ENCODE measurements around the gene MET. TPM values are rescaled to one million over a fixed set of nuclear protein-coding genes. Genes with fewer than 3 reads are reported as not detected.

MET gene
- polyA plus RNA-seq, 2 donors, result 1.2 to 2.1 TPM

- H3K9me3 ChIP-seq (ENCODE audit: control insufficient read depth in 2 of 2, insufficient read depth in 1 of 2, low read depth in 1 of 2, low read length in 1 of 2), result no peaks in the 10 kb centered on the region
- H3K27me3 ChIP-seq (ENCODE audit: control insufficient read depth in 1 of 2, insufficient read depth in 2 of 2, low read length in 2 of 2), result no peaks in the 10 kb centered on the region
- no peak overlapping the region for H3K4me3 ChIP-seq (ENCODE audit: low read depth in 1 of 2, low read length in 2 of 2)
- peaks cover 0 to 3% of the 10 kb centered on the region in 2 donors for H3K4me1 ChIP-seq (ENCODE audit: control insufficient read depth in 2 of 2, insufficient read depth in 2 of 2, low read length in 1 of 2)
- no peaks in the 10 kb centered on the region for H3K36me3 ChIP-seq (ENCODE audit: control insufficient read depth in 2 of 2, insufficient read depth in 2 of 2, low read length in 1 of 2)
- peak overlapping the region; percentile 1 to 49 for H3K27ac ChIP-seq (ENCODE audit: low read depth in 2 of 2, low read length in 1 of 2)
- WGBS, 2 donors, result 35 to 37% methylated on average over 5 of the region's 5 CpGs
Measured at GRCh38 chr7:116802746-116803152, 130.8 kb downstream of the MET start.

GRCh38 chr7:116804471-116804870 is 132.5 kb downstream of the MET start:
- no peaks in the 10 kb centered on the region for H3K9me3 ChIP-seq (ENCODE audit: control insufficient read depth in 2 of 2, insufficient read depth in 1 of 2, low read depth in 1 of 2, low read length in 1 of 2)
- H3K4me3 ChIP-seq (ENCODE audit: low read depth in 1 of 2, low read length in 2 of 2), result no peak overlapping the region
- H3K36me3 ChIP-seq (ENCODE audit: control insufficient read depth in 2 of 2, insufficient read depth in 2 of 2, low read length in 1 of 2), result no peaks in the 10 kb centered on the region
- no peaks in the 10 kb centered on the region for H3K27me3 ChIP-seq (ENCODE audit: control insufficient read depth in 1 of 2, insufficient read depth in 2 of 2, low read length in 2 of 2)
- no peaks in the 10 kb centered on the region for H3K4me1 ChIP-seq (ENCODE audit: control insufficient read depth in 2 of 2, insufficient read depth in 2 of 2, low read length in 1 of 2)
- WGBS, 2 donors, result 92 to 93% methylated on average over 3 of the region's 3 CpGs
- no peak overlapping the region for H3K27ac ChIP-seq (ENCODE audit: low read depth in 2 of 2, low read length in 1 of 2)

- Histone ChIP-seq H3K4me1 (ENCODE audit: control insufficient read depth in 2 of 2, insufficient read depth in 2 of 2, low read length in 1 of 2) (no peaks in the 10 kb centered on the region), H3K27me3 (ENCODE audit: control insufficient read depth in 1 of 2, insufficient read depth in 2 of 2, low read length in 2 of 2) (no peaks in the 10 kb centered on the region), H3K36me3 (ENCODE audit: control insufficient read depth in 2 of 2, insufficient read depth in 2 of 2, low read length in 1 of 2) (no peaks in the 10 kb centered on the region), H3K4me3 (ENCODE audit: low read depth in 1 of 2, low read length in 2 of 2) (no peak overlapping the region), H3K9me3 (ENCODE audit: control insufficient read depth in 2 of 2, insufficient read depth in 1 of 2, low read depth in 1 of 2, low read length in 1 of 2) (no peaks in the 10 kb centered on the region), H3K27ac (ENCODE audit: low read depth in 2 of 2, low read length in 1 of 2) (no peak overlapping the region)
- WGBS, 2 donors, result 42 to 47% methylated on average over 7 of the region's 7 CpGs
Measured at GRCh38 chr7:116805100-116805544, 133.1 kb downstream of the MET start.

- 77 to 84% methylated on average over 7 of the region's 7 CpGs for WGBS, 2 donors
- Histone ChIP-seq H3K9me3 (ENCODE audit: control insufficient read depth in 2 of 2, insufficient read depth in 1 of 2, low read depth in 1 of 2, low read length in 1 of 2) (no peaks in the 10 kb centered on the region), H3K27me3 (ENCODE audit: control insufficient read depth in 1 of 2, insufficient read depth in 2 of 2, low read length in 2 of 2) (no peaks in the 10 kb centered on the region), H3K4me1 (ENCODE audit: control insufficient read depth in 2 of 2, insufficient read depth in 2 of 2, low read length in 1 of 2) (no peaks in the 10 kb centered on the region), H3K36me3 (ENCODE audit: control insufficient read depth in 2 of 2, insufficient read depth in 2 of 2, low read length in 1 of 2) (no peaks in the 10 kb centered on the region), H3K4me3 (ENCODE audit: low read depth in 1 of 2, low read length in 2 of 2) (no peak overlapping the region), H3K27ac (ENCODE audit: low read depth in 2 of 2, low read length in 1 of 2) (peak overlapping the region in 1 of 2 donors; percentile 16)
Measured at GRCh38 chr7:116806046-116806944, 134.3 kb downstream of the MET start.

GRCh38 chr7:116807011-116807560 is 135.1 kb downstream of the MET start:
- WGBS, 2 donors, result 89 to 92% methylated on average over 3 of the region's 3 CpGs
- H3K27me3 ChIP-seq (ENCODE audit: control insufficient read depth in 1 of 2, insufficient read depth in 2 of 2, low read length in 2 of 2), result no peaks in the 10 kb centered on the region
- no peaks in the 10 kb centered on the region for H3K9me3 ChIP-seq (ENCODE audit: control insufficient read depth in 2 of 2, insufficient read depth in 1 of 2, low read depth in 1 of 2, low read length in 1 of 2)
- no peaks in the 10 kb centered on the region for H3K36me3 ChIP-seq (ENCODE audit: control insufficient read depth in 2 of 2, insufficient read depth in 2 of 2, low read length in 1 of 2)
- H3K4me1 ChIP-seq (ENCODE audit: control insufficient read depth in 2 of 2, insufficient read depth in 2 of 2, low read length in 1 of 2), result no peaks in the 10 kb centered on the region
- H3K4me3 ChIP-seq (ENCODE audit: low read depth in 1 of 2, low read length in 2 of 2), result no peak overlapping the region
- H3K27ac ChIP-seq (ENCODE audit: low read depth in 2 of 2, low read length in 1 of 2), result no peak overlapping the region

GRCh38 chr7:116809636-116810266 is 137.8 kb downstream of the MET start:
- Histone ChIP-seq H3K4me3 (ENCODE audit: low read depth in 1 of 2, low read length in 2 of 2) (no peak overlapping the region), H3K36me3 (ENCODE audit: control insufficient read depth in 2 of 2, insufficient read depth in 2 of 2, low read length in 1 of 2) (no peaks in the 10 kb centered on the region), H3K4me1 (ENCODE audit: control insufficient read depth in 2 of 2, insufficient read depth in 2 of 2, low read length in 1 of 2) (no peaks in the 10 kb centered on the region), H3K27me3 (ENCODE audit: control insufficient read depth in 1 of 2, insufficient read depth in 2 of 2, low read length in 2 of 2) (no peaks in the 10 kb centered on the region), H3K27ac (ENCODE audit: low read depth in 2 of 2, low read length in 1 of 2) (no peak overlapping the region), H3K9me3 (ENCODE audit: control insufficient read depth in 2 of 2, insufficient read depth in 1 of 2, low read depth in 1 of 2, low read length in 1 of 2) (no peaks in the 10 kb centered on the region)
- WGBS, 2 donors, result 73 to 86% methylated on average over 1 of the region's 1 CpG

GRCh38 chr7:116810267-116811116 is 138.5 kb downstream of the MET start:
- Histone ChIP-seq H3K27me3 (ENCODE audit: control insufficient read depth in 1 of 2, insufficient read depth in 2 of 2, low read length in 2 of 2) (no peaks in the 10 kb centered on the region), H3K9me3 (ENCODE audit: control insufficient read depth in 2 of 2, insufficient read depth in 1 of 2, low read depth in 1 of 2, low read length in 1 of 2) (no peaks in the 10 kb centered on the region), H3K4me3 (ENCODE audit: low read depth in 1 of 2, low read length in 2 of 2) (no peak overlapping the region), H3K36me3 (ENCODE audit: control insufficient read depth in 2 of 2, insufficient read depth in 2 of 2, low read length in 1 of 2) (no peaks in the 10 kb centered on the region), H3K4me1 (ENCODE audit: control insufficient read depth in 2 of 2, insufficient read depth in 2 of 2, low read length in 1 of 2) (no peaks in the 10 kb centered on the region), H3K27ac (ENCODE audit: low read depth in 2 of 2, low read length in 1 of 2) (no peak overlapping the region)
- WGBS, 2 donors, result 46 to 57% methylated on average over 6 of the region's 6 CpGs

GRCh38 chr7:116811768-116812167 is 139.8 kb downstream of the MET start:
- 86 to 89% methylated on average over 3 of the region's 3 CpGs for WGBS, 2 donors
- H3K27me3 ChIP-seq (ENCODE audit: control insufficient read depth in 1 of 2, insufficient read depth in 2 of 2, low read length in 2 of 2), result no peaks in the 10 kb centered on the region

GRCh38 chr7:116812860-116813259 is 140.9 kb downstream of the MET start:
- WGBS, 2 donors, result 58 to 75% methylated on average over 2 of the region's 2 CpGs
- Histone ChIP-seq H3K4me1 (ENCODE audit: control insufficient read depth in 2 of 2, insufficient read depth in 2 of 2, low read length in 1 of 2) (no peaks in the 10 kb centered on the region), H3K9me3 (ENCODE audit: control insufficient read depth in 2 of 2, insufficient read depth in 1 of 2, low read depth in 1 of 2, low read length in 1 of 2) (no peaks in the 10 kb centered on the region), H3K4me3 (ENCODE audit: low read depth in 1 of 2, low read length in 2 of 2) (no peak overlapping the region), H3K27me3 (ENCODE audit: control insufficient read depth in 1 of 2, insufficient read depth in 2 of 2, low read length in 2 of 2) (no peaks in the 10 kb centered on the region), H3K36me3 (ENCODE audit: control insufficient read depth in 2 of 2, insufficient read depth in 2 of 2, low read length in 1 of 2) (no peaks in the 10 kb centered on the region), H3K27ac (ENCODE audit: low read depth in 2 of 2, low read length in 1 of 2) (no peak overlapping the region)

More at GRCh38 chr7:116811768-116812167, 139.8 kb downstream of the MET start:
- Histone ChIP-seq H3K36me3 (ENCODE audit: control insufficient read depth in 2 of 2, insufficient read depth in 2 of 2, low read length in 1 of 2) (no peaks in the 10 kb centered on the region), H3K9me3 (ENCODE audit: control insufficient read depth in 2 of 2, insufficient read depth in 1 of 2, low read depth in 1 of 2, low read length in 1 of 2) (no peaks in the 10 kb centered on the region), H3K27ac (ENCODE audit: low read depth in 2 of 2, low read length in 1 of 2) (no peak overlapping the region), H3K4me3 (ENCODE audit: low read depth in 1 of 2, low read length in 2 of 2) (no peak overlapping the region), H3K4me1 (ENCODE audit: control insufficient read depth in 2 of 2, insufficient read depth in 2 of 2, low read length in 1 of 2) (no peaks in the 10 kb centered on the region)
